GM12878 (cell line): ENCODE data around the gene TAB2. TPM values are rescaled to one million over a fixed set of nuclear protein-coding genes. Genes with fewer than 3 reads are reported as not detected.

Source experiments
- ATAC-seq: fragments of 200-7000 bp; cut with Tn5 transposase; 3 replicates; pipeline ENCODE4 v1.9.1; 2020; ENCODE audit warnings: mild to moderate bottlenecking, moderate library complexity
- BruUV-seq: library from RNA; stranded (reverse); fragments of 400-500 nt; replicated peaks from 2 replicates; lab custom pipeline; 2021; lab: Mats Ljungman, UMichigan
- CTCF ChIA-PET: fragments of 300-600 bp; sonication (Branson Sonifier 250); formaldehyde crosslinking; extraction: SDS; loops from one replicate; lab custom pipeline; 2021; ENCODE audit warnings: inconsistent platforms; lab: Yijun Ruan, JAX
- POLR2A ChIA-PET: fragments of 350-600 bp; formaldehyde crosslinking; extraction: SDS; loops from one replicate; lab custom pipeline; 2021; ENCODE audit warnings: inconsistent platforms; lab: Charles Lee
- RAD21 ChIA-PET: fragments of 300-600 bp; sonication (Branson Sonifier 250); formaldehyde crosslinking; loops from one replicate; lab custom pipeline; 2023; ENCODE audit warnings: antibody characterized with exemption; ENCODE audit not compliant: unreplicated experiment; lab: Charles Lee
- SMC1A ChIA-PET: fragments of 300-600 bp; sonication (Branson Sonifier 250); formaldehyde crosslinking; loops from one replicate; lab custom pipeline; 2023; ENCODE audit not compliant: unreplicated experiment, uncharacterized antibody; lab: Charles Lee
- DNase-seq: peaks from one replicate; pipeline ENCODE4 v3.0.0-alpha.2; 2011; ENCODE audit warnings: low read depth, low spot score
- FAIRE-seq: peaks from 3 replicates; lab custom pipeline; 2011; peaks lifted over from hg19 to GRCh38; lab: Jason Lieb, UNC
- H2AFZ ChIP-seq: 2 replicates; pipeline ENCODE4 v1.6.0; 2011; ENCODE audit warnings: low read depth, low read length, control low read depth; ENCODE audit not compliant: control insufficient read depth
- H3K27ac ChIP-seq: 2 replicates; pipeline ENCODE4 v1.5.1; 2011; ENCODE audit warnings: control low read depth; ENCODE audit not compliant: control insufficient read depth, insufficient read depth
- H3K27me3 ChIP-seq, 2 experiments: replicated peaks in 1 of 2; 2 replicates each; pipeline versions ENCODE4 v1.6.0 to v1.6.1; 2011; ENCODE audit warnings: low read length in 1 of 2; ENCODE audit not compliant: control insufficient read depth in 2 of 2, insufficient read depth in 2 of 2
- H3K36me3 ChIP-seq, 2 experiments: 2 replicates each; pipeline ENCODE4 v1.5.1; 2011; ENCODE audit warnings: low read length in 1 of 2; ENCODE audit not compliant: control insufficient read depth in 2 of 2, insufficient read depth in 2 of 2
- H3K4me1 ChIP-seq: 2 replicates; pipeline ENCODE4 v1.6.1; 2011; ENCODE audit warnings: mild to moderate bottlenecking, low read length, moderate library complexity, mixed read lengths; ENCODE audit not compliant: control insufficient read depth, insufficient read depth
- H3K4me2 ChIP-seq: 2 replicates; pipeline ENCODE4 v1.6.0; 2011; ENCODE audit warnings: control low read depth; ENCODE audit not compliant: control insufficient read depth, insufficient read depth
- H3K4me3 ChIP-seq: fragments of 200-600 bp; sonication (generic); 2 replicates; pipeline ENCODE4 v1.5.1; 2016
- H3K79me2 ChIP-seq: 2 replicates; pipeline ENCODE4 v1.6.0; 2011; ENCODE audit warnings: low read length; ENCODE audit not compliant: control insufficient read depth, insufficient read depth
- H3K9ac ChIP-seq: 2 replicates; pipeline ENCODE4 v1.8.0; 2011; ENCODE audit warnings: low read length, control low read depth, mixed read lengths; ENCODE audit not compliant: control insufficient read depth, insufficient read depth
- H3K9me3 ChIP-seq: replicated peaks from 3 replicates; pipeline ENCODE4 v1.5.1; 2011; ENCODE audit warnings: mild to moderate bottlenecking, low read length; ENCODE audit not compliant: control insufficient read depth, insufficient read depth
- H4K20me1 ChIP-seq: 2 replicates; pipeline ENCODE4 v1.6.0; 2011; ENCODE audit not compliant: control insufficient read depth, insufficient read depth
- CHD4 ChIP-seq: fragments of 200-600 bp; sonication (generic); IDR thresholded peaks from 2 replicates; pipeline ENCODE4 v1.6.1; 2016; ENCODE audit warnings: mild to moderate bottlenecking
- EED ChIP-seq: sonication (generic); IDR thresholded peaks from 2 replicates; pipeline ENCODE4 v1.6.1; 2016; ENCODE audit warnings: antibody characterized with exemption, low read depth
- FOXK2 ChIP-seq: fragments of 450-650 bp; IDR thresholded peaks from 2 replicates; pipeline ENCODE4 v1.6.1; 2017; ENCODE audit warnings: mild to moderate bottlenecking, moderate library complexity
- JUNB ChIP-seq: IDR thresholded peaks from 2 replicates; pipeline ENCODE4 v1.6.1; 2016; ENCODE audit warnings: antibody characterized with exemption, mild to moderate bottlenecking
- MYB ChIP-seq: fragments of 150-350 bp; IDR thresholded peaks from 2 replicates; pipeline ENCODE4 v1.6.1; 2014; ENCODE audit warnings: mild to moderate bottlenecking, low read depth, low read length, borderline replicate concordance
- NFIC ChIP-seq: IDR thresholded peaks from 2 replicates; pipeline ENCODE4 v1.6.1; 2012; ENCODE audit warnings: low read depth, mild to moderate bottlenecking, inconsistent platforms, low read length, moderate library complexity
- PML ChIP-seq: IDR thresholded peaks from 2 replicates; pipeline ENCODE4 v1.6.1; 2012; ENCODE audit warnings: low read length, inconsistent platforms
- SIN3A ChIP-seq: IDR thresholded peaks from 2 replicates; pipeline ENCODE4 v1.6.1; 2012; ENCODE audit warnings: low read depth, low read length, improper control_type of control experiment
- TCF7 ChIP-seq: IDR thresholded peaks from 2 replicates; pipeline ENCODE4 v1.6.1; 2014; ENCODE audit warnings: antibody characterized with exemption, borderline replicate concordance
- YY1 ChIP-seq: IDR thresholded peaks from 2 replicates; pipeline ENCODE4 v1.6.1; 2011; ENCODE audit warnings: low read depth, mild to moderate bottlenecking, low read length
- WGBS: methylation state at CpG from one replicate; pipeline ENCODE4 v1.1.6; 2016; ENCODE audit warnings: low lambda C conversion rate; ENCODE audit not compliant: insufficient replicate concordance, insufficient coverage; ENCODE audit errors: missing lambda C conversion rate; 5-methylcytosine and 5-hydroxymethylcytosine counted together
- in situ Hi-C: fragments of 300-500 bp; cut with MboI; formaldehyde crosslinking; loops from 9 replicates; pipeline ENCODE4 v1.14.3; 2018; ENCODE audit warnings: mixed read lengths
- intact Hi-C: fragments of 100-400 bp; cut with micrococcal nuclease; formaldehyde crosslinking; loops from one replicate; pipeline ENCODE4 v1.14.2; 2022; ENCODE audit not compliant: unreplicated experiment
- polyA plus RNA-seq, 11 experiments: library from polyadenylated mRNA; depleted of rRNA in 4 of 11; unstranded in 6 of 11; stranded (reverse) in 5 of 11; fragments of >200 nt; fragmentation: Nextera tagmentation in 4 of 11; fragmentation: Illumina TruSeq in 1 of 11; extraction: Ambion mirVana in 4 of 11; extraction: Trizol in 1 of 11; gene quantifications; 1 replicate in 1 of 11; 2 replicates in 10 of 11; pipeline versions ENCODE4 v1.2.1 to v1.2.3, GENCODE V29; 2011 to 2016; ENCODE audit warnings: inconsistent platforms in 2 of 11, missing spikeins in 2 of 11, low read depth in 1 of 11
- total RNA-seq, 4 experiments: library from RNA; depleted of rRNA in 3 of 4; stranded (reverse); fragments of >200 nt in 3 of 4; fragmentation: Illumina TruSeq in 1 of 4; extraction: Trizol in 1 of 4; gene quantifications; 2 replicates each; pipeline versions ENCODE4 v1.2.1 to v1.2.3, GENCODE V29; 2013 to 2021

The TAB2 gene
- total and polyA plus RNA-seq, 10 of the 15 experiments (the other 5 are each of a cell fraction or from before 2014, with no cell fraction given), result 8.9 to 66.3 (median 23.0) TPM

DNA sequence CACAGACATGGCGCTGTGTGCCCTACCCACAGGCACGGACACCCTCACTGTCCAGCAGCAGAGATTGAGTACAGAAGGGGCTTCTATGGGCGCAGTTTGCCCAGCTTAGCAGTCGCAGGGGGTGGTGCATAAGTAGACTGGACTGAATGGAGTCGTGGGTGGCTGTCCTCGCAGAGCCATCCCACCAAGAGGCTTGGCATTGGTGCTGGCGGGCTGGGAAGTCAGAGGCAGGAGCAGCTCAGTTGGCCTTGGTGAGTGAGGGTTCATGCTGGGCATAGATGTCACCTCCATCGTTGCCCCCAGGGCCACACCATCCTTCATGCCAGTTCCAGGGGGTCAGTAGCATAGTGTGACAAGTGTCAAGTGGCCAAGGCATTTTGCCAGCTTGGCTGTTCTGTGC is 107.7 kb downstream of the TAB2 start:
- Histone ChIP-seq H2AFZ (no peak overlapping the region), H3K79me2 (no peaks in the 10 kb centered on the region), H3K4me1 (no peaks in the 10 kb centered on the region; the same call in 1 of the 2 replicates), H3K9me3 (no peaks in the 10 kb centered on the region), H3K4me3 (no peak overlapping the region), H3K4me2 (no peak overlapping the region), H3K36me3 (no peaks in the 10 kb centered on the region), H4K20me1 (no peaks in the 10 kb centered on the region), H3K27me3 (no peaks in the 10 kb centered on the region; a peak in 1 of 4 replicates), H3K27ac (no peak overlapping the region), H3K9ac (no peak overlapping the region)
- ChIA-PET CTCF (interaction anchor here (0.7 to 3.3 kb wide), 6 partner anchors 92 to 397 kb away, joined by 3 to 14 read pairs (median 4); no protein-coding TSS in a partner anchor), SMC1A (interaction anchor here (0.7 to 1.7 kb wide), 6 partner anchors 14 to 396 kb away, joined by 3 to 5 read pairs (median 3); no protein-coding TSS in a partner anchor), RAD21 (interaction anchor here (1.1 to 1.3 kb wide), 2 partner anchors 230 to 380 kb away, joined by 4 read pairs; no protein-coding TSS in a partner anchor), POLR2A (no interaction called here)
- intact Hi-C loops, result no loop called here
- BruUV-seq, result no TSS peak
- DNase-seq (no peak), ATAC-seq (no peak), FAIRE-seq (no peak)
- in situ Hi-C loops, result loop anchor here (5.0 to 25.0 kb wide), 4 partner anchors 343 to 853 kb away; no protein-coding TSS in a partner anchor
- 73% methylated on average over 8 of the region's 8 CpGs for WGBS
- TF ChIP-seq YY1, result no peak
- TF ChIP-seq CHD4, result no peak
- no peak for TF ChIP-seq MYB

DNA sequence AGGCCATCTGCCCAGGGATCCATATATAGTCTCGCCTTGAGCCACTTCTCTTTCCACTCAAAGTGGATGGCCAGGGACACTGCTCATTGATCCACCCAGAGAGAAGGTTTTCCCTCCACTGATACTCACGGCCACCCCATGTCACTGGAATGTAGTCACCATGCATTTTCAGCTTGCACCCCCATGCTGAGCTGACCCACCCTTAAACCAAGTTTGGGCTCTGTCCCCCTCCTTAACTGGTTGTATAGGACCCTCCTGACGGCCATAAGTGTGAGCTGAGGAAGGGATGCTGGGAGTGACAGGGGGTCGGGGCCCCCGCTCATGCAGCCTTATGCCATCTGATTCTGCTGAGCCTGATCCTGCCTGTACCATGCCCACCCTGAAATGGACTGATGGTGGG is 108.2 kb downstream of the TAB2 start:
- no TSS peak for BruUV-seq
- TF ChIP-seq EED, result no peak
- no peak for TF ChIP-seq NFIC
- TF ChIP-seq FOXK2, result no peak
- TF ChIP-seq PML, result no peak
- TF ChIP-seq JUNB, result no peak
- no peak for TF ChIP-seq SIN3A
- no peak for TF ChIP-seq TCF7
- RAD21 ChIA-PET, result interaction anchor here (0.5 to 1.4 kb wide), 5 partner anchors 213 to 391 kb away, joined by 3 to 4 read pairs (median 3); no protein-coding TSS in a partner anchor
- no peak overlapping the region for H3K4me3 ChIP-seq
- no peaks in the 10 kb centered on the region for H4K20me1 ChIP-seq
- no peaks in the 10 kb centered on the region for H3K79me2 ChIP-seq
- H3K4me1 ChIP-seq, result no peaks in the 10 kb centered on the region
- SMC1A ChIA-PET, result interaction anchor here (0.9 to 1.6 kb wide), 2 partner anchors 82 to 350 kb away, joined by 3 read pairs; no protein-coding TSS in a partner anchor
- H3K9ac ChIP-seq, result no peak overlapping the region
- no peak overlapping the region for H3K4me2 ChIP-seq
- no peaks in the 10 kb centered on the region for H3K36me3 ChIP-seq
- no peak for ATAC-seq
- CTCF ChIA-PET, result interaction anchor here (0.9 to 3.3 kb wide), 7 partner anchors 60 to 399 kb away, joined by 3 to 14 read pairs (median 5); no protein-coding TSS in a partner anchor
- DNase-seq, result no peak
- POLR2A ChIA-PET, result no interaction called here
- in situ Hi-C loops (loop anchor here (5.0 to 25.0 kb wide), 4 partner anchors 343 to 853 kb away; no protein-coding TSS in a partner anchor), intact Hi-C loops (no loop called here)
- H3K27me3 ChIP-seq, result no peaks in the 10 kb centered on the region; a peak in 1 of 4 replicates
- H3K9me3 ChIP-seq, result no peaks in the 10 kb centered on the region
- no peak for FAIRE-seq
- H2AFZ ChIP-seq, result no peak overlapping the region
- WGBS, result 38% methylated on average over 5 of the region's 5 CpGs
- H3K27ac ChIP-seq, result no peak overlapping the region
